ENCODE data around the gene EEF2K. TPM values are rescaled to one million over a fixed set of nuclear protein-coding genes. Genes with fewer than 3 reads are reported as not detected.
A peak's percentile ranks its signal among the peaks of the same experiment; 100 is the strongest.

EEF2K gene
- total and polyA plus RNA-seq, 2 of the 13 experiments (the other 11 are each of a cell fraction or from before 2014, with no cell fraction given), result 22.0 to 23.8 TPM

- no peak for TF ChIP-seq ZNF839 (CRISPR knock-in tag; IDR thresholded peaks at IDR 0.05; ENCODE audit: borderline replicate concordance)
- peak; percentile 97 for TF ChIP-seq ZNF362 (CRISPR knock-in tag; IDR thresholded peaks at IDR 0.05; ENCODE audit: borderline replicate concordance)
- no peak for TF ChIP-seq CERS6 (CRISPR knock-in tag; IDR thresholded peaks at IDR 0.05)
- TF ChIP-seq SALL2 (CRISPR knock-in tag; IDR thresholded peaks at IDR 0.05), result no peak
- TF ChIP-seq PRMT3 (CRISPR knock-in tag; IDR thresholded peaks at IDR 0.05; ENCODE audit: borderline replicate concordance, low read depth), result no peak
- no peak for TF ChIP-seq ZNF180 (CRISPR knock-in tag; IDR thresholded peaks at IDR 0.05; ENCODE audit: borderline replicate concordance, low read depth)
- TF ChIP-seq SRSF1 (optimal IDR thresholded peaks at IDR 0.05; ENCODE audit: low read depth, low read length), result no peak
- TF ChIP-seq HNF4A (CRISPR knock-in tag; IDR thresholded peaks at IDR 0.05), result peak; percentile 84
- TF ChIP-seq PHF20 (CRISPR knock-in tag; IDR thresholded peaks at IDR 0.05), result no peak
- no peak for TF ChIP-seq NONO (IDR thresholded peaks at IDR 0.05)
- peak; percentile 67 for TF ChIP-seq NONO (CRISPR knock-in tag; conservative IDR thresholded peaks at IDR 0.05)
- no peak for TF ChIP-seq ZNF674 (CRISPR knock-in tag; IDR thresholded peaks at IDR 0.05; ENCODE audit: low read depth)
- TF ChIP-seq SOX6 (IDR thresholded peaks at IDR 0.05), result no peak
- TF ChIP-seq SOX6 (CRISPR knock-in tag; IDR thresholded peaks at IDR 0.05), result peak; percentile 83
- 0 out of 2 replicates have a peak, but pooled peaks have one; percentile 34 for TF ChIP-seq ARNT2 (CRISPR knock-in tag; IDR thresholded peaks at IDR 0.05; ENCODE audit: low read depth)
- TF ChIP-seq TCF7L2 (IDR thresholded peaks at IDR 0.05; ENCODE audit: low read depth, low read length), result no peak
- no peak for TF ChIP-seq AGO2 (optimal IDR thresholded peaks at IDR 0.05; ENCODE audit: low read depth, low read length)
- 0 out of 2 replicates have a peak, but pooled peaks have one; percentile 52 for TF ChIP-seq ZBTB4 (CRISPR knock-in tag; IDR thresholded peaks at IDR 0.05; ENCODE audit: borderline replicate concordance)
- 0 out of 2 replicates have a peak, but pooled peaks have one; percentile 18 for TF ChIP-seq ZNF160 (CRISPR knock-in tag; IDR thresholded peaks at IDR 0.05)
These were observed 26.4 kb downstream of the EEF2K start (continued) for GRCh38 chr16:22232277-22233036.

Data from HepG2 (cell line).